ENCODE results near the gene UNC93B1. TPM values are rescaled to one million over a fixed set of nuclear protein-coding genes. Genes with fewer than 3 reads are reported as not detected.

UNC93B1 gene
- total RNA-seq, 5 donors from 2014 or later (not counting 1 experiment from before 2014, with no cell fraction given): 16.7 to 38.6 (median 27.8) TPM

GRCh38 chr11:68031144-68031464 lies 27.2 kb upstream of the UNC93B1 start:
- ChIA-PET CTCF (no interaction called here), POLR2A (interaction anchor here in 1 of 2 donors (0.5 kb wide), 1 partner anchor 346 kb away, joined by 3 read pairs; no protein-coding TSS in a partner anchor)
- peaks cover 19 to 35% (median 29%) of the 10 kb centered on the region in 3 donors for H3K4me1 Mint-ChIP-seq
- H3K36me3 ChIP-seq (ENCODE audit: control insufficient read depth in 2 of 2, extremely low read depth in 1 of 2, insufficient read depth in 1 of 2, low read length in 1 of 2): peaks cover 8 to 24% of the 10 kb centered on the region in 2 donors
- H3K4me3 ChIP-seq (ENCODE audit: control insufficient read depth in 1 of 2, extremely low read depth in 1 of 2, low read length in 1 of 2): peak overlapping the region; percentile 62 to 84
- H3K4me1 ChIP-seq (ENCODE audit: control insufficient read depth in 1 of 2, extremely low read depth in 1 of 2, insufficient read depth in 2 of 2, low read length in 2 of 2): peaks cover 4 to 40% of the 10 kb centered on the region in 2 experiments
- H3K27me3 Mint-ChIP-seq: no peaks in the 10 kb centered on the region
- WGBS (ENCODE audit: insufficient coverage): 11% methylated on average over 5 of the region's 10 CpGs
- no peaks in the 10 kb centered on the region for H3K9me3 Mint-ChIP-seq
- H3K36me3 Mint-ChIP-seq: peaks cover 3% of the 10 kb centered on the region
- no peaks in the 10 kb centered on the region for H3K27me3 ChIP-seq (replicated peaks in 1 of 2; ENCODE audit: control insufficient read depth in 2 of 2, extremely low read depth in 1 of 2, insufficient read depth in 2 of 2, low read length in 1 of 2)
- H3K4me3 Mint-ChIP-seq: peak overlapping the region; percentile 91 to 96 (median 95)
- DNase-seq (peak in 3 of 35 experiments; percentile 12 to 46 (median 15)), ATAC-seq (replicated peaks in 1 of 4) (peak in 2 of 4 experiments; percentile 2 to 3)
- no peaks in the 10 kb centered on the region for H3K9me3 ChIP-seq
- H3K27ac ChIP-seq (ENCODE audit: low read length): peak overlapping the region; percentile 76
- H3K27ac Mint-ChIP-seq: peak overlapping the region; percentile 89 to 94

DNA sequence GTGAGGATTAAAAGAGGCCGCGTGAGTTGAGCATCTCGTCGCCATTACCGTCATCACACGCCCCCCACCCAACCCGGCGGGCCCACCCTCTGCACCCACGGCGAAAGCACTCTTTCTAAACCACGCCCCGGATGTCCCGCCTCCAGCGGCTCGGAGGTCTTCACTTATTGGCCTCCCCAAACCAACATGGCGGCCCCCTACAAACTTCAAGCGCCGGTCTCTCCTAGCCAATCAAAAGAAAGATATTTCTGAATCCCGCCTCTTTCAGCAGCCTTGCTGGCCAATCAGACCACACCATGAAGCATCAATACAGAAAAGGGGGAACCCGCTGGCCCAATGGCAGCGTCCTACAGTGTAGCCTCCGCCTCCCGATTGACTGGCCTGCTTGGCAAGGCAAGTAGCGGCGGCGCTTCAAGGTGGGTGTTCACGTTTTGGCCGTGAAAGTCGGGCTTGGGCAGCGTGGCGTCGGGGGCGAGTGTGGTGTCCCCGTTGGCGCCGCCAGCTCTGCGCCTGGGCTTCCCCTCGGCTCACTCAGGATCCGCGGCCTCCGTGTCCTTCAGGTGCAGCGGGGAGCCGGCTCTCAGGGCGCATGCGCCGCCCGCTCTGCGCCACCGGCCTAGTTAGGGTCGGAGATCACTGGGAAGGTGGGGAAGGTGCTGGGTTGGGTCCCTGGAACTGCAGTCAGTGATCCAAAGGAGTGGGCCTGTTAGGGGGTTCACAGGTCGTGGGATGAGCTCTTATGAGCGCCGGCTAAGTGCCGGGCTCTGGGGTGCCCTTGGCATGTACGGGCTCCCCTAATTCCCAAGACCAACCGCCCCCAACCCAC lies 26.6 kb upstream of the UNC93B1 start, which contains the start of gene NDUFS8:
NDUFS8 (plus strand) TSS at position 364 of the 826 bp plus-strand sequence. CDS start 1,471 bp downstream, outside the sequence.
- peak; percentile 88 to 98 (median 95) for DNase-seq
- ATAC-seq (replicated peaks in 1 of 4): peak; percentile 94 to 96 (median 95)
- POLR2A ChIA-PET: no interaction called here
- CTCF ChIA-PET: no interaction called here
- Mint-ChIP-seq H3K27ac (peak within 1 kb of the TSS; percentile 89 to 94), H3K27me3 (no peaks in the 10 kb centered on the region), H3K4me3 (peak within 1 kb of the TSS; percentile 91 to 96 (median 95)), H3K9me3 (no peaks in the 10 kb centered on the region), H3K4me1 (peaks cover 19 to 30% (median 29%) of the 10 kb centered on the region in 3 donors), H3K36me3 (peaks cover 3% of the 10 kb centered on the region)
- H3K27ac ChIP-seq (ENCODE audit: low read length): peak within 1 kb of the TSS; percentile 76
- H3K9me3 ChIP-seq: no peaks in the 10 kb centered on the region
- H3K27me3 ChIP-seq (replicated peaks in 1 of 2; ENCODE audit: control insufficient read depth in 2 of 2, extremely low read depth in 1 of 2, insufficient read depth in 2 of 2, low read length in 1 of 2): no peaks in the 10 kb centered on the region
- H3K4me3 ChIP-seq (ENCODE audit: control insufficient read depth in 1 of 2, extremely low read depth in 1 of 2, low read length in 1 of 2): peak within 1 kb of the TSS; percentile 62 to 84
- WGBS (ENCODE audit: insufficient coverage): under 1% methylated on average over 28 of the region's 56 CpGs
- peaks cover 4 to 36% of the 10 kb centered on the region in 2 experiments for H3K4me1 ChIP-seq (ENCODE audit: control insufficient read depth in 1 of 2, extremely low read depth in 1 of 2, insufficient read depth in 2 of 2, low read length in 2 of 2)
- H3K36me3 ChIP-seq (ENCODE audit: control insufficient read depth in 2 of 2, extremely low read depth in 1 of 2, insufficient read depth in 1 of 2, low read length in 1 of 2): peaks cover 8 to 24% of the 10 kb centered on the region in 2 donors

DNA sequence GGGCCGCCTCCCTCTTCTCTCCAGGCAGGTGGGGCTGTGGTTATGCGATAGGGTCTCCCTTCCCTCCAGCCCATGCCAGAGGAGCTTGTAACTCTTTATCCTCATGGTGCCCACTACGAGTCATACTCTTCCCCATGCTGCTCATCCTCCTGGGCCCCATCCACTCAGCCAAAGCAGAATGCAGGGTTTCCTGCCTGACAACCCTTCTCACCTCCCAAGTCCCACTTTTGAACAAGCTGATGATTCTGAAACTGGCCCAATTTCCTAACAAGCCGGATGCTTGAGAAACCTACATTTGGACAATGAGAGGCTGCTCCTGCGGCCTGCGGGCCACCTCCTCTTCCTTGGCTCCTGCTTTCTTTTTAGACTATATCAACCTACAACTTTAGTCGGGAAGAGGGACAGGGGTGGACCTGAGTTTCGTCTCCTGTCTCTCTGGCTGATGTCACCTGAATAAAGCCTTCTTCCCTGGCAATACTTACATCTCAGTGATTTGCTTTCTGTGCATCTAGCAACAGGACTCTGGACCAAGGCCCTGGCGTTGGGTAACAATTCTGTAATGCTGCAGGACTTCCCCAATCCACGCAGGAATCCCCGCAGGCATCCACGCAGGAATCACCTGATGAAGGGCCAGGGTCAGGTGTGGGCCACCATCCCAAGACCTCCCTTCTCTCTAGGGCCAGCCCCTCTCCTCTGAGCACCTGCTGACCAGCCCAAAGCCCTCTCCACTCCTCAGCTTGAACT lies 25.1 kb upstream of the UNC93B1 start:
- ChIA-PET CTCF (interaction anchor here in 1 of 2 donors (0.7 kb wide), 1 partner anchor 784 kb away, joined by 7 read pairs; no protein-coding TSS in a partner anchor), POLR2A (no interaction called here)
- H3K4me1 Mint-ChIP-seq: peaks cover 19 to 29% (median 27%) of the 10 kb centered on the region in 3 donors
- Histone ChIP-seq H3K4me1 (ENCODE audit: control insufficient read depth in 1 of 2, extremely low read depth in 1 of 2, insufficient read depth in 2 of 2, low read length in 2 of 2) (peaks cover 4 to 34% of the 10 kb centered on the region in 2 experiments), H3K27ac (ENCODE audit: low read length) (no peak overlapping the region), H3K9me3 (no peaks in the 10 kb centered on the region), H3K36me3 (ENCODE audit: control insufficient read depth in 2 of 2, extremely low read depth in 1 of 2, insufficient read depth in 1 of 2, low read length in 1 of 2) (peaks cover 8 to 15% of the 10 kb centered on the region in 2 donors), H3K27me3 (replicated peaks in 1 of 2; ENCODE audit: control insufficient read depth in 2 of 2, extremely low read depth in 1 of 2, insufficient read depth in 2 of 2, low read length in 1 of 2) (no peaks in the 10 kb centered on the region), H3K4me3 (ENCODE audit: control insufficient read depth in 1 of 2, extremely low read depth in 1 of 2, low read length in 1 of 2) (no peak overlapping the region)
- H3K36me3 Mint-ChIP-seq: peaks cover 9% of the 10 kb centered on the region
- no peak for DNase-seq
- H3K27ac Mint-ChIP-seq: no peak overlapping the region
- peaks cover 4 to 5% (median 5%) of the 10 kb centered on the region in 3 donors for H3K9me3 Mint-ChIP-seq
- WGBS (ENCODE audit: insufficient coverage): 94% methylated on average over 8 of the region's 12 CpGs
- no peak for ATAC-seq (replicated peaks in 1 of 4)
- H3K27me3 Mint-ChIP-seq: no peaks in the 10 kb centered on the region
- H3K4me3 Mint-ChIP-seq: peak overlapping the region; percentile 91 to 96 (median 95)

GRCh38 chr11:68027667-68028066 lies 23.8 kb upstream of the UNC93B1 start:
- no peaks in the 10 kb centered on the region for H3K27me3 ChIP-seq (replicated peaks in 1 of 2; ENCODE audit: control insufficient read depth in 2 of 2, extremely low read depth in 1 of 2, insufficient read depth in 2 of 2, low read length in 1 of 2)
- peaks cover 4 to 27% of the 10 kb centered on the region in 2 experiments for H3K4me1 ChIP-seq (ENCODE audit: control insufficient read depth in 1 of 2, extremely low read depth in 1 of 2, insufficient read depth in 2 of 2, low read length in 2 of 2)
- Mint-ChIP-seq H3K27me3 (no peaks in the 10 kb centered on the region), H3K36me3 (peaks cover 6% of the 10 kb centered on the region), H3K4me1 (peaks cover 19 to 29% (median 25%) of the 10 kb centered on the region in 3 donors), H3K27ac (no peak overlapping the region), H3K4me3 (no peak overlapping the region), H3K9me3 (peaks cover 4 to 5% (median 5%) of the 10 kb centered on the region in 3 donors)
- ATAC-seq (replicated peaks in 1 of 4): no peak
- H3K36me3 ChIP-seq (ENCODE audit: control insufficient read depth in 2 of 2, extremely low read depth in 1 of 2, insufficient read depth in 1 of 2, low read length in 1 of 2): peaks cover 3 to 8% of the 10 kb centered on the region in 2 donors
- DNase-seq: no peak
- no peak overlapping the region for H3K27ac ChIP-seq (ENCODE audit: low read length)
- ChIA-PET POLR2A (no interaction called here), CTCF (interaction anchor here in 1 of 2 donors (0.6 kb wide), 1 partner anchor 24 kb away, joined by 9 read pairs; no protein-coding TSS in a partner anchor)
- 96% methylated on average over 21 of the region's 21 CpGs for WGBS (ENCODE audit: insufficient coverage)
- H3K4me3 ChIP-seq (ENCODE audit: control insufficient read depth in 1 of 2, extremely low read depth in 1 of 2, low read length in 1 of 2): no peak overlapping the region
- H3K9me3 ChIP-seq: no peaks in the 10 kb centered on the region

GRCh38 chr11:68026391-68027105 lies 22.7 kb upstream of the UNC93B1 start:
- H3K9me3 Mint-ChIP-seq: peaks cover 4 to 5% (median 5%) of the 10 kb centered on the region in 3 donors
- no peaks in the 10 kb centered on the region for H3K27me3 ChIP-seq (replicated peaks in 1 of 2; ENCODE audit: control insufficient read depth in 2 of 2, extremely low read depth in 1 of 2, insufficient read depth in 2 of 2, low read length in 1 of 2)
- no peaks in the 10 kb centered on the region for H3K27me3 Mint-ChIP-seq
- H3K27ac ChIP-seq (ENCODE audit: low read length): no peak overlapping the region
- ATAC-seq (replicated peaks in 1 of 4) (no peak), DNase-seq (no peak)
- POLR2A ChIA-PET: no interaction called here
- H3K4me3 Mint-ChIP-seq: no peak overlapping the region
- no peaks in the 10 kb centered on the region for H3K9me3 ChIP-seq
- peaks cover 14 to 24% (median 21%) of the 10 kb centered on the region in 3 donors for H3K4me1 Mint-ChIP-seq
- no peaks in the 10 kb centered on the region for H3K36me3 ChIP-seq (ENCODE audit: control insufficient read depth in 2 of 2, extremely low read depth in 1 of 2, insufficient read depth in 1 of 2, low read length in 1 of 2)
- peaks cover 4 to 16% of the 10 kb centered on the region in 2 experiments for H3K4me1 ChIP-seq (ENCODE audit: control insufficient read depth in 1 of 2, extremely low read depth in 1 of 2, insufficient read depth in 2 of 2, low read length in 2 of 2)
- peaks cover 6% of the 10 kb centered on the region for H3K36me3 Mint-ChIP-seq
- WGBS (ENCODE audit: insufficient coverage): 80% methylated on average over 15 of the region's 18 CpGs
- no peak overlapping the region for H3K4me3 ChIP-seq (ENCODE audit: control insufficient read depth in 1 of 2, extremely low read depth in 1 of 2, low read length in 1 of 2)
- no peak overlapping the region for H3K27ac Mint-ChIP-seq
- CTCF ChIA-PET: no interaction called here
